Lower leg skin (tissue), 4 donors: ENCODE results near the gene ANKRD31. TPM values are rescaled to one million over a fixed set of nuclear protein-coding genes. Genes with fewer than 3 reads are reported as not detected.
"Not testable (repeated sequence)": the region's sequence is repeated elsewhere in the genome, so short reads cannot be mapped to it uniquely, and the experiment has no call there.

Source experiments
- DNase-seq, 2 donors: peaks; one replicate each; pipeline ENCODE4 v3.0.0-alpha.2; 2019; ENCODE audit warnings: low spot score in 2 of 2
- H3K4me3 ChIP-seq: fragments of 200-600 bp; sonication (generic); 2 replicates; pipeline ENCODE4 v1.5.1; 2017; ENCODE audit warnings: mild to moderate bottlenecking, low read depth; ENCODE audit not compliant: poor library complexity, severe bottlenecking
- CTCF ChIP-seq, 3 donors: fragments of 450-650 bp; IDR thresholded peaks; one replicate each; pipeline ENCODE4 v1.5.1; 2016; ENCODE audit warnings: antibody characterized with exemption in 3 of 3, mild to moderate bottlenecking in 3 of 3, moderate library complexity in 2 of 3
- POLR2A ChIP-seq, 2 donors: fragments of 450-650 bp; IDR thresholded peaks; one replicate each; pipeline ENCODE4 v1.6.1; 2016 to 2017; ENCODE audit warnings: antibody characterized with exemption in 2 of 2, mild to moderate bottlenecking in 1 of 2, moderate library complexity in 1 of 2
- WGBS, 2 donors: methylation state at CpG; one replicate each; pipeline ENCODE4 v1.1.5; 2018; 5-methylcytosine and 5-hydroxymethylcytosine counted together
- intact Hi-C: fragments of 100-400 bp; cut with DNase I; formaldehyde crosslinking; loops from one replicate; pipeline ENCODE4 v1.15.0; 2023; ENCODE audit warnings: low total_unique reads
- total RNA-seq, 4 donors: library from RNA; depleted of rRNA; stranded (reverse); fragments of >200 nt; gene quantifications; one replicate each; pipeline ENCODE4 v1.1.0, GENCODE V29; 2016

The ANKRD31 gene
- total RNA-seq, 4 donors from 2014 or later, result 0.13 to 0.20 (median 0.19) TPM; not detected in 1

- H3K4me3 ChIP-seq, result no peak overlapping the region
- DNase-seq, result no peak
- TF ChIP-seq CTCF (IDR thresholded peaks at IDR 0.05), result no peak
- TF ChIP-seq POLR2A (IDR thresholded peaks at IDR 0.05), result no peak
- intact Hi-C loops, result loop anchor here (5.0 to 10.0 kb wide), 2 partner anchors 98 to 185 kb away; partner anchors contain the start of genes GCNT4 and HMGCR
- 63 to 71% methylated on average over 2 of the region's 2 CpGs for WGBS, 2 donors
Measured at GRCh38 chr5:75239681-75240080, 3.0 kb upstream of the ANKRD31 start.

- TF ChIP-seq POLR2A (IDR thresholded peaks at IDR 0.05) (no peak), CTCF (IDR thresholded peaks at IDR 0.05) (no peak)
- intact Hi-C loops, result loop anchor here (5.0 to 10.0 kb wide), 2 partner anchors 102 to 181 kb away; partner anchors contain the start of genes GCNT4 and HMGCR
- H3K4me3 ChIP-seq, result no peak overlapping the region
- 88 to 89% methylated on average over 4 of the region's 4 CpGs for WGBS, 2 donors
- DNase-seq, result no peak
Measured at GRCh38 chr5:75235711-75236110, 967 bp downstream of the ANKRD31 start.

GRCh38 chr5:75234251-75234650 lies 2.4 kb downstream of the ANKRD31 start:
- intact Hi-C loops, result loop anchor here (10.0 kb wide), 1 partner anchor 179 kb away; the partner anchor contains the start of gene GCNT4
- DNase-seq, result no peak
- no peak overlapping the region for H3K4me3 ChIP-seq
- no peak for TF ChIP-seq POLR2A (IDR thresholded peaks at IDR 0.05)
- no peak for TF ChIP-seq CTCF (IDR thresholded peaks at IDR 0.05)

- no peak for DNase-seq
- H3K4me3 ChIP-seq, result no peak overlapping the region
- WGBS, 2 donors, result 71 to 72% methylated on average over 2 of the region's 2 CpGs
- intact Hi-C loops, result no loop called here
- no peak for TF ChIP-seq POLR2A (IDR thresholded peaks at IDR 0.05)
- no peak for TF ChIP-seq CTCF (IDR thresholded peaks at IDR 0.05)
Measured at GRCh38 chr5:75226916-75227315, 9.8 kb downstream of the ANKRD31 start.

GRCh38 chr5:75225506-75225905 lies 11.2 kb downstream of the ANKRD31 start:
- intact Hi-C loops, result no loop called here

GRCh38 chr5:75220787-75221186 lies 15.9 kb downstream of the ANKRD31 start:
- H3K4me3 ChIP-seq, intact Hi-C loops, DNase-seq: not testable (repeated sequence)
- 76 to 80% methylated on average over 2 of the region's 2 CpGs for WGBS, 2 donors

More at GRCh38 chr5:75225506-75225905, 11.2 kb downstream of the ANKRD31 start:
- no peak for DNase-seq
- TF ChIP-seq POLR2A (IDR thresholded peaks at IDR 0.05) (no peak), CTCF (IDR thresholded peaks at IDR 0.05) (no peak)
- H3K4me3 ChIP-seq, result no peak overlapping the region
